Esophagus (tissue), 2 donors: ENCODE measurements around the gene TAF12. TPM values are rescaled to one million over a fixed set of nuclear protein-coding genes. Genes with fewer than 3 reads are reported as not detected.

Experiments
- polyA plus RNA-seq, 2 donors: library from polyadenylated mRNA; stranded (reverse); fragments of 200-250 nt; gene quantifications; one replicate each; pipeline ENCODE4 v1.2.3, GENCODE V29; 2013
- donor health status: healthy with polysubstance abuse.
- donor health status: Bipolar disorder and iron deficiency.

TAF12 gene
- polyA plus RNA-seq, 2 donors = 19.3 to 25.2 TPM

Other genes with a start within 250 kb of the TAF12 start
- gene RCC1, start 137.0 kb downstream of the TAF12 start, polyA plus RNA-seq = 10 to 100 TPM; 32.5 to 46.4 TPM
- 10 to 100 TPM; 20.1 to 27.8 TPM for gene TRNAU1AP, start 90.0 kb downstream of the TAF12 start, polyA plus RNA-seq
- gene RAB42, start 50.8 kb downstream of the TAF12 start, polyA plus RNA-seq = under 1 TPM; 0.51 to 0.96 TPM
- not detected for gene RNU11, start 5.5 kb upstream of the TAF12 start, polyA plus RNA-seq
- gene GMEB1, start 25.7 kb upstream of the TAF12 start, polyA plus RNA-seq = 1 to 10 TPM; 3.2 to 5.0 TPM
- gene YTHDF2, start 93.9 kb upstream of the TAF12 start, polyA plus RNA-seq = 10 to 100 TPM; 35.2 to 36.3 TPM
- not detected for gene OPRD1, start 169.1 kb upstream of the TAF12 start, polyA plus RNA-seq